ENCODE results near the gene DDX53. TPM values are rescaled to one million over a fixed set of nuclear protein-coding genes. Genes with fewer than 3 reads are reported as not detected.

DDX53 gene
- total and polyA plus RNA-seq, 12 donors: not detected

GRCh38 chrX:22959204-22959920 is 40.4 kb upstream of the DDX53 start:
- H3K27me3 ChIP-seq: no peaks in the 10 kb centered on the region
- DNase-seq: peak in 1 of 2 donors; percentile 5
- no peak overlapping the region for H3K4me3 ChIP-seq
- H3K27ac ChIP-seq: peak overlapping the region in 5 of 10 donors; percentile 52 to 76 (median 68)
- no peaks in the 10 kb centered on the region for H3K4me1 ChIP-seq
- H3K9me3 ChIP-seq: no peaks in the 10 kb centered on the region
- WGBS, 2 donors: 27 to 29% methylated on average over 4 of the region's 4 CpGs
- intact Hi-C loops (cut with DNase I): no loop called here
- H3K36me3 ChIP-seq: no peaks in the 10 kb centered on the region
- no peak for TF ChIP-seq CTCF (IDR thresholded peaks at IDR 0.05)
- peak in 7 of 8 donors; percentile 29 to 98 (median 82) for ATAC-seq

- H3K27ac ChIP-seq: no peak overlapping the region
- no peaks in the 10 kb centered on the region for H3K36me3 ChIP-seq
- no peaks in the 10 kb centered on the region for H3K9me3 ChIP-seq
- no peak for TF ChIP-seq CTCF (IDR thresholded peaks at IDR 0.05)
- H3K4me1 ChIP-seq: no peaks in the 10 kb centered on the region
- no peak overlapping the region for H3K4me3 ChIP-seq
- 84 to 86% methylated on average over 2 of the region's 2 CpGs for WGBS, 2 donors
- intact Hi-C loops (cut with DNase I): no loop called here
- DNase-seq: no peak
- H3K27me3 ChIP-seq: no peaks in the 10 kb centered on the region
- ATAC-seq: no peak
Measured at GRCh38 chrX:22963196-22963595, 36.6 kb upstream of the DDX53 start.

GRCh38 chrX:22968494-22968893 is 31.3 kb upstream of the DDX53 start:
- intact Hi-C loops (cut with DNase I): no loop called here
- no peak for ATAC-seq
- DNase-seq: no peak
- no peaks in the 10 kb centered on the region for H3K27me3 ChIP-seq
- H3K9me3 ChIP-seq: no peaks in the 10 kb centered on the region
- peaks cover 0 to 4% (median 0%) of the 10 kb centered on the region in 9 donors for H3K4me1 ChIP-seq
- no peaks in the 10 kb centered on the region for H3K36me3 ChIP-seq
- no peak overlapping the region for H3K27ac ChIP-seq
- WGBS, 2 donors: 92 to 94% methylated on average over 2 of the region's 2 CpGs
- TF ChIP-seq CTCF (IDR thresholded peaks at IDR 0.05): no peak
- no peak overlapping the region for H3K4me3 ChIP-seq

- H3K9me3 ChIP-seq: no peaks in the 10 kb centered on the region
- intact Hi-C loops (cut with DNase I): no loop called here
- DNase-seq: no peak
- H3K4me3 ChIP-seq: no peak overlapping the region
- no peak for TF ChIP-seq CTCF (IDR thresholded peaks at IDR 0.05)
- H3K27ac ChIP-seq: no peak overlapping the region
- WGBS, 2 donors: 4 to 7% methylated on average over 1 of the region's 1 CpG
- no peak for ATAC-seq
- H3K36me3 ChIP-seq: no peaks in the 10 kb centered on the region
- H3K27me3 ChIP-seq: no peaks in the 10 kb centered on the region
- peaks cover 0 to 4% (median 0%) of the 10 kb centered on the region in 9 donors for H3K4me1 ChIP-seq
Measured at GRCh38 chrX:22969411-22969810, 30.3 kb upstream of the DDX53 start.

Measured in heart right ventricle (tissue), 16 donors.